Large intestine (tissue), 3 donors: ENCODE results near the gene ATF7IP2. TPM values are rescaled to one million over a fixed set of nuclear protein-coding genes. Genes with fewer than 3 reads are reported as not detected.
"Not testable (repeated sequence)": the region's sequence is repeated elsewhere in the genome, so short reads cannot be mapped to it uniquely, and the experiment has no call there.

Experiments
- DNase-seq, 2 donors: peaks; one replicate each; pipeline versions ENCODE4 v3.0.0 to v3.0.0-alpha.2; 2013
- H3K27ac ChIP-seq: one replicate; pipeline ENCODE4 v1.5.1; 2013; ENCODE audit warnings: low read length
- H3K27me3 ChIP-seq: 2 replicates; pipeline ENCODE4 v1.6.1; 2013; ENCODE audit warnings: low read length; ENCODE audit not compliant: control insufficient read depth, insufficient read depth
- H3K36me3 ChIP-seq: 2 replicates; pipeline ENCODE4 v1.6.1; 2013; ENCODE audit warnings: low read length; ENCODE audit not compliant: control insufficient read depth, insufficient read depth
- H3K4me1 ChIP-seq: one replicate; pipeline ENCODE4 v1.6.1; 2013; ENCODE audit warnings: low read length; ENCODE audit not compliant: control insufficient read depth, insufficient read depth
- H3K4me3 ChIP-seq: one replicate; pipeline ENCODE4 v1.5.1; 2013; ENCODE audit warnings: low read length
- H3K9me3 ChIP-seq: one replicate; pipeline ENCODE4 v1.6.1; 2013; ENCODE audit warnings: mild to moderate bottlenecking, low read depth, low read length, moderate library complexity; ENCODE audit not compliant: control insufficient read depth
- WGBS: methylation state at CpG from one replicate; pipeline ENCODE4 v1.1.5; 2013; ENCODE audit warnings: low lambda C conversion rate; ENCODE audit not compliant: insufficient coverage; 5-methylcytosine and 5-hydroxymethylcytosine counted together
- polyA plus RNA-seq: library from polyadenylated mRNA; unstranded; fragments of 120-200 nt; gene quantifications from one replicate; pipeline ENCODE4 v1.2.1, GENCODE V29; 2013

The ATF7IP2 gene
- polyA plus RNA-seq, 1 donor = 52.9 TPM

DNA sequence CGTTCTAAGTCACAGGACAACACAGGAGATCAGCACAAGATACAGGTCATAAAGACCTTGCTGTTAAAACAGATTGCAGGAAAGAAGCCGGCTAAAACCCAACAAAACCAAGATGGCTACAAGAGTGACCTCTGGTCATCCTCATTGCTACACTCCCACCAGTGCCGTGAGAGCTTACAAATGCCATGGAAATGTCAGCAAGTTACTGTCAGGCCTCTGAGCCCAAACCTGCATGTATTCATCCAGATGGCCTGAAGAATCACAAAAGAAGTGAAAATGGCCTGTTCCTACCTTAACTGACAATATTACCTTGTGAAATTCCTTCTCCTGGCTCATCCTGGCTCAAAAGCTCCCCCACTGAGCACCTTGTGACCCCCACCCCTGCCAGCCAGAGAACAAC lies 119.4 kb downstream of the ATF7IP2 start:
- not testable (repeated sequence) for H3K27me3 ChIP-seq, H3K4me1 ChIP-seq, H3K36me3 ChIP-seq, H3K4me3 ChIP-seq, DNase-seq, H3K9me3 ChIP-seq, H3K27ac ChIP-seq
- WGBS = no CpG with 5 or more reads among the region's 3 CpGs

GRCh38 chr16:10509534-10510025 lies 123.7 kb downstream of the ATF7IP2 start:
- Histone ChIP-seq H3K27ac (no peak overlapping the region), H3K4me3 (no peak overlapping the region), H3K36me3 (no peaks in the 10 kb centered on the region), H3K9me3 (no peaks in the 10 kb centered on the region), H3K4me1 (no peaks in the 10 kb centered on the region), H3K27me3 (no peaks in the 10 kb centered on the region)
- WGBS = no CpG with 5 or more reads among the region's 6 CpGs
- DNase-seq = peak; percentile 67 to 74

DNA sequence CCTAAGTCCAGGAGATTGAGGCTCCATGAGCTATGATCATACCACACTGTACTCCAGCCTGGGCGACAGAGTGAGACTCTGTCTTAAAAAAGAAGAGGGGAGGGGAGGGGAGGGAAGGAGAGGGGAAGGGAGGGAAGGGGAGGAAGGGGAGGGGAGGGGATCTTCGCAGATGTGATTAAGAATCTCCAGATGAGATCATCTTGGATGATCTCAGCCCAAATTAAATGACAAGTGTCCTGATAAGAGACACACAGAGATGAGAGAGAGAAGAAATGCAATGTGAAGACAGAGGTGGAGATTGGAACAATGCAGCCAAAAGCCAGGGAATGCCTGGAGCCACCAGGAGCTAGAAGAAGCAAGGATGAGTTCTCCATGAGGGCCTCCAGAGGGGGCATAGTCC lies 124.4 kb downstream of the ATF7IP2 start:
- H3K4me1 ChIP-seq = no peaks in the 10 kb centered on the region
- no CpG with 5 or more reads among the region's 2 CpGs for WGBS
- no peaks in the 10 kb centered on the region for H3K9me3 ChIP-seq
- no peaks in the 10 kb centered on the region for H3K36me3 ChIP-seq
- H3K27me3 ChIP-seq = no peaks in the 10 kb centered on the region
- DNase-seq = no peak
- H3K4me3 ChIP-seq = no peak overlapping the region
- no peak overlapping the region for H3K27ac ChIP-seq

DNA sequence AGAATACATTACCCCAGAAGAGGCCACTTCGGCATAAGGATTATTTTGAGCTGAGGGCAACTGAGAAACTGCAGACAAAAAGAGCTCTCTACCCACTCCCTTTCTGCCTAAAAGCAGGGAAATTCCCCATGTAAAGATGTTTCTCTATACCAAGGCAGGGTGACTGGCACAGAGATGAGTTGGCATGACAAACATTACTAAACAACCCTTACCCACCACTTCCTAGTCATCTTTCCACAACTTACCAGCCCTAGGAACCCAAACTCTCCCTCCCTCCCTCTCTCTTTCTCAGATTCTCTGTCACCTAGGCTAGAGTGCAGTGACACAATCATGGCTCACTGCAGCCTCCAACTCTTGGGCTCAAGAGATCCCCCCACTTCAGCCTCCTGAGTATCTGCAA lies 126.0 kb downstream of the ATF7IP2 start:
- no CpG with 5 or more reads among the region's 1 CpG for WGBS

DNA sequence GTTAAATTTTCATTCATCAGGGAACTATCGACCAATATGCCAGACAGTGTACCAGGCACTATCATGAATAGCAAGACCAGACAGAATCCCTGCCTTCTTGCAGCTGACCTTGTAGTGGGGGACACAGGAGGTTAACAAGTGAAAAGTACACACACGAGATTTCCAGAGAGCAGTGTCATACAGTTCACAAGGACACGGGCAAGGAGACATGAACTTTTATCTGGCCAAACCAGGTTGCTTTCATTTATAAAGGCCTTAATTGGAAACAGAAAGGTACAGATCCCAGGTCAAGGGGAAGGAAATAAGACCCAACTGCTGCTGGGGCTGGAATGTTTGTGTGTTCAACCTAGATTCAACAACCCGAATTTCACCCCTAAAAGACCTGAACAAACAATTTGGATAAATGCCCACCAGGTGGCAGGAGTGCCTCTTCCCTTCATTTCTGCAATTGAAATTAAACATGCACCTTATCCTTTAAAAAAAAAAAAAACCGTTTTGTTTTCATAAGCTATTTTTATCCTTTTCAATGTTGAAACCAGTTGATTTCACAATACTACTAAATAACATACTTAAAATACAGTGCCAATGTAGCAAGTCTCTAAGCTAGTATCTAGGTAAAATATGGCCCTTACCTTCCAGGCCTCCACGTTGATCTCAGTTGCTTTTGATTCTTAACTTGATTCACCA lies 128.7 kb downstream of the ATF7IP2 start:
- no peaks in the 10 kb centered on the region for H3K27me3 ChIP-seq
- no peak overlapping the region for H3K4me3 ChIP-seq
- no peak overlapping the region for H3K27ac ChIP-seq
- H3K4me1 ChIP-seq = no peaks in the 10 kb centered on the region
- no CpG with 5 or more reads among the region's 6 CpGs for WGBS
- no peaks in the 10 kb centered on the region for H3K9me3 ChIP-seq
- no peaks in the 10 kb centered on the region for H3K36me3 ChIP-seq
- DNase-seq = peak in 1 of 2 donors; percentile 11

More for the DNA sequence above, 126.0 kb downstream of the ATF7IP2 start:
- H3K36me3 ChIP-seq = no peaks in the 10 kb centered on the region
- no peak overlapping the region for H3K4me3 ChIP-seq
- H3K27ac ChIP-seq = no peak overlapping the region
- no peaks in the 10 kb centered on the region for H3K27me3 ChIP-seq
- H3K9me3 ChIP-seq = no peaks in the 10 kb centered on the region
- H3K4me1 ChIP-seq = no peaks in the 10 kb centered on the region
- DNase-seq = no peak

DNA sequence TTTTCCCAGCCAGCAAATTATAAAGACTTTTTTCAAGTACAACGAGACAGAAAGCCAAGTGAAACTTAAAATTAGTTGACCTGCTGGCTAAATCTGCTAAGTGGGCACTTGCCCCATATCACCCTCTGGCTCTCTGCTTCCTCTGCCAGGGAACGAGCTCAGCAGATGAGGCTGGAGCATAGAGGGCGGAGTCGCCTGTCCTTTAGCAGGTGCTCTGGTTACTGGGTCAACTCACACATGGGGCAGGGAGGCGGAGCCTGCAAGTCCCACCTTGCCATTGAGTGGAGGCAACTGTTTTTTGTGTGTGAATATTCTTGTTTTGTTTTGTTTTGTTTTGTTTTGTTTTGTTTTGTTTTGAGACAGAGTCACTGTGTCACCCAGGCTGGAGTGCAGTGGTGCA lies 132.0 kb downstream of the ATF7IP2 start:
- Histone ChIP-seq H3K27ac (no peak overlapping the region), H3K9me3 (no peaks in the 10 kb centered on the region), H3K4me1 (no peaks in the 10 kb centered on the region), H3K27me3 (no peaks in the 10 kb centered on the region), H3K36me3 (no peaks in the 10 kb centered on the region), H3K4me3 (no peak overlapping the region)
- no peak for DNase-seq
- 67% methylated on average over 1 of the region's 5 CpGs for WGBS

DNA sequence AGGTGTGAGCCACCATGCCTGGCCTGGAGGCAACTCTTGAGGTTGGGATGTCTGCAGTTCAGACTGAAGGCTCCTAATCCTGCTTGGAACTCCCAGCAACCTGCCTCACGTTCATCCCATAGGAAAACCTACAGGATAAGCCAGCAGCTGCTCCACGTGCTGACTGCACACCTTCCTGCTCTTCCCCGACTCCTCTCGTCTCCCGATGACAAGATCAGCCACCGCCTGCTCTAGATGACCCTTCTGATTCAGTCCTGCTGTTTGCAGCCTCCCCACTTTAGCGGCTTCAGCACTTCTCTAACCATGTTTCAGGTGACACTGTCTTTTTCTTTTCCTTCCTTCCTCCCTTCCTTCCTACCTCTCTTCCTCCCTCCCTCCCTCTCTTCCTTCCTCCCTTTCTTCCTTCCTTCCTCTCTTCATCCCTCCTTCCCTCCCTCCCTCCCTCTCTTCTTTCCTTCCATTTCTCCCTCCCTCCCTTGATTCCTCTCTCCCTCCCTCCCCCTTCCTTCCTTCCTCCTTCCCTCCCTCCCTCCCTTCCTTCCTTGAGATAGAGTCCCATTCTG lies 132.7 kb downstream of the ATF7IP2 start:
- Histone ChIP-seq H3K36me3 (no peaks in the 10 kb centered on the region), H3K27ac (no peak overlapping the region), H3K4me1 (no peaks in the 10 kb centered on the region), H3K9me3 (no peaks in the 10 kb centered on the region), H3K4me3 (no peak overlapping the region), H3K27me3 (no peaks in the 10 kb centered on the region)
- WGBS = 100% methylated on average over 2 of the region's 7 CpGs
- DNase-seq = no peak

DNA sequence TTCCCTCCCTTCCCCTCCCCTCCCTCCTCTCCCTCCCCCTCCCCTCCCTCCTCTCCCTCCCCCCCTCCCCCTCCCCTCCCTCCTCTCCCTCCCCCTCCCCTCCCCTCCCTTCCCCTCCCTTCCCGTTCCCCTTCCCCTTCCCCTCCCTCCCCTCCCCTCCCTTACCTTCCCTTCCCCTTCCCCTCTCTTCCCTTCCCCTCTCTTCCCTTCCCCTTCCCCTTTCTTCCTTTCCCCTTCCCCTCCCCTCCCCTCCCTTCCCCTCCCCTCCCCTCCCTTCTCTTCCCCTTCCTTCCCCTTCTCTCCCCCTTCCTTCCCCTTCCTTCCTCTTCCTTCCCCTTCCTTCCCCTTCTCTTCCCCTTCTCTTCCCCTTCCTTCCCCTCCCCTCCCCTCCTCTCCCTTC lies 133.4 kb downstream of the ATF7IP2 start:
- WGBS = no CpG with 5 or more reads among the region's 1 CpG
- DNase-seq = no peak
- no peak overlapping the region for H3K4me3 ChIP-seq
- H3K27ac ChIP-seq = no peak overlapping the region
- no peaks in the 10 kb centered on the region for H3K4me1 ChIP-seq
- H3K27me3 ChIP-seq = no peaks in the 10 kb centered on the region
- H3K9me3 ChIP-seq = no peaks in the 10 kb centered on the region
- no peaks in the 10 kb centered on the region for H3K36me3 ChIP-seq

DNA sequence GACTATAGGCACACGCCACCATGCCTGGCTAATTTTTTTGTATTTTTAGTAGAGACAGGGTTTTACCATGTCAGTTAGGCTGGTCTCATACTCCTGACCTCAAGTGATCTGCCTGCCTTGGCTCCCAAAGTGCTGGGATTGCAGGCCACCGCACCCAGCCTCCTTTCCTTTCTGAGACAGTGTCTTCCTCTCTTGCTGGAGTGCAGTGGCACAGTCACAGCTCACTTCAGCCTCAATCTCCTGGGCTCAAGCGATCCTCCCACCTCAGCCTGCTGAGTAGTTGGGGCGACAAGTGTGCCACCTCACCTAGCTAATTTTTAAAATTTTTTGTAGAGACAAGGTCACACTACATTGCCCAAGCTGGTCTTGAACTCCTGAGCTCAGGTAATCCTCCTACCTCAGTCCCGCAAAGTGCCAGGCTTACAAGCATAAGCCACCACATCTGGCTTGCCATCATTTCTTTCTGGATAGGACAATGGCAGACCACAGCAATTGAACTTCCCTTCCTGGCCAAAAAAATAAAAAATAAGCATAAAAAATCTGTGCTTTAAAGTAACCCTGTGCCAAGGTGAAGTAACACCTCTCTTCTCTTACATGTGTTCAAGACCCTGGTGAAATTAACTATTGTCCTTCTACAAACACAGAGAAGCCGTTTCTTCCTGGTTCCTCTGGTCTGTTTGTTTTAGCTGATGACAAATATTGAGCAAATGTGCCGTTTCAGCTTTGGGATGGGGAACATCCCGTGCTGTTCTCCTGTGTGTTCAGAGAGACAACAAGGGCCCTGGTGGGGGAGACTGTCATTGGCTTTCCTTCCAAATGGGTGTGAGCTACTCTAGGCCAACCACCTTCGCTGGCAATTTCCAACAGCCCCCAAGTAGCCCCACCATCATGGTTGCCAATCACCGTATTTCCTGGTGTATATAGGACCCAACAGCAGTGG lies 134.3 kb downstream of the ATF7IP2 start:
- WGBS = no CpG with 5 or more reads among the region's 10 CpGs
- no peaks in the 10 kb centered on the region for H3K36me3 ChIP-seq
- H3K27me3 ChIP-seq = no peaks in the 10 kb centered on the region
- no peaks in the 10 kb centered on the region for H3K9me3 ChIP-seq
- no peak overlapping the region for H3K4me3 ChIP-seq
- DNase-seq = no peak
- no peaks in the 10 kb centered on the region for H3K4me1 ChIP-seq
- no peak overlapping the region for H3K27ac ChIP-seq

- Histone ChIP-seq H3K9me3 (no peaks in the 10 kb centered on the region), H3K4me3 (no peak overlapping the region), H3K27me3 (no peaks in the 10 kb centered on the region), H3K36me3 (no peaks in the 10 kb centered on the region), H3K27ac (no peak overlapping the region), H3K4me1 (no peaks in the 10 kb centered on the region)
- no peak for DNase-seq
- WGBS = no CpG with 5 or more reads among the region's 7 CpGs
Measured at GRCh38 chr16:10520869-10521578, 135.2 kb downstream of the ATF7IP2 start.
